ENCODE measurements around the gene CFAP54.

- no peak for TF ChIP-seq CTCF (IDR thresholded peaks at IDR 0.05)
- TF ChIP-seq POLR2A (IDR thresholded peaks at IDR 0.05), result no peak
- no peak for TF ChIP-seq POLR2AphosphoS5 (IDR thresholded peaks at IDR 0.05)
- no peak for TF ChIP-seq EP300 (IDR thresholded peaks at IDR 0.05)
Observed at GRCh38 chr12:96908423-96908675, 419.0 kb downstream of the CFAP54 start.
